DMS79 (cell line): ENCODE data around the gene ANO3.

Experiments
- DNase-seq: peaks from one replicate; lab custom pipeline; 2025; lab: John Stamatoyannopoulos, UW

The ANO3 gene

DNA sequence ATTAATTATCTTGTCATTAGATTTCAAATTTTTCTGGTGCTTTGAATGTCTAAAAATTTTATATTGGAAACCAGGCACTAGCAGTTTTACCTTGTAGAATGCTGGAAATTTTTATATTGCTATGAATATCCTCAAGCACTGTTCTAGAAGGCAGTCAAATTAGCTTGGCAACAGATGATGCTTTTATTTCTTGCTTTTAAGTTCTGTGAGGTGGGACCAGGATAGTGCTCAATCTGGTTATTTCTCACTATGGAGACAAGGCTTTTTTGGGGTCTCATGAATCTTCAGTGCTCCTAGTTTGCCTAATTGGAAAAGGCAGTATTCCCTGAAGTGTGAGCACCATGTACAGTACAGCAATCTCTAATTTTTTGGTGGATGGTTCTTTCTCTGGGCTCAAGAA lies 27.1 kb downstream of the ANO3 start:
- DNase-seq, result no peak

DNA sequence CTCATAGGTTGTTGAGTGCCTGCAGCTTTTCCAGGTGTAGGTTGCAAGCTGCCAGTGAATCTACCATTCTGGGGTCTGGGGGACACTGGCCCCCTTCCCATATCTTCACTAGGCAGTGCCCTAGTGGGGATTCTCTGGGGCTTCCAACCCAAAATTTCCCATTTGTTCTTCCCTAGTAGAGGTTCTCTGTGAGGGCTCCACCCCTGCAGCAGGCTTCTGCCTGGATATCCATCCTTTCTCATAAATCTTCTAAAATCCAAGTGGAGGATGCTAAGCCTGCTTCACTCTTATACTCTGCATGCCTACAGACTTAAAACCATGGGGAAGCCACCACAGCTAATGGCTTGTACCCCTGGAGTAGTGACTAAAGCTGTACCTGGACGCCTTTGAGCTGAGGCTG lies 33.4 kb downstream of the ANO3 start:
- no peak for DNase-seq

- DNase-seq, result no peak
Measured at GRCh38 chr11:26377619-26378018, 45.7 kb downstream of the ANO3 start.

DNA sequence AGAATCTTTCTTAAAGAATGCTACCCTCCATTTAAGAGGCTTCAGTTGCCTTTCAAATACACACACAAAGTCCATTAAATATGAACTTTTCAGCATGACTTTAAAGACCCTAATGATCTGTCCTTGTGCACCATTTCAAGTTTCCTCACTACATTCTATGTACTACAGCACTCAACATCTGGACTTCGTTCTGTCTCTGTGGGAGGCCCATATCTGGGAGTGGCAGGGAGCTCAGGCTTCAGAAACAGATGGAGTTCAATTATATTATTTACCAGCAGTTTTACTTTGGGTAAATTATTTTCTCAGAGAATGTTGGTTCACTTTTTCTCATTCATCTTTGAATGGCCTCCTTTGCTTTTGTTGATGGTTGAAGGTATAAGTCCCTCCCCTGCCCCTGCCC lies 67.4 kb downstream of the ANO3 start:
- no peak for DNase-seq

DNA sequence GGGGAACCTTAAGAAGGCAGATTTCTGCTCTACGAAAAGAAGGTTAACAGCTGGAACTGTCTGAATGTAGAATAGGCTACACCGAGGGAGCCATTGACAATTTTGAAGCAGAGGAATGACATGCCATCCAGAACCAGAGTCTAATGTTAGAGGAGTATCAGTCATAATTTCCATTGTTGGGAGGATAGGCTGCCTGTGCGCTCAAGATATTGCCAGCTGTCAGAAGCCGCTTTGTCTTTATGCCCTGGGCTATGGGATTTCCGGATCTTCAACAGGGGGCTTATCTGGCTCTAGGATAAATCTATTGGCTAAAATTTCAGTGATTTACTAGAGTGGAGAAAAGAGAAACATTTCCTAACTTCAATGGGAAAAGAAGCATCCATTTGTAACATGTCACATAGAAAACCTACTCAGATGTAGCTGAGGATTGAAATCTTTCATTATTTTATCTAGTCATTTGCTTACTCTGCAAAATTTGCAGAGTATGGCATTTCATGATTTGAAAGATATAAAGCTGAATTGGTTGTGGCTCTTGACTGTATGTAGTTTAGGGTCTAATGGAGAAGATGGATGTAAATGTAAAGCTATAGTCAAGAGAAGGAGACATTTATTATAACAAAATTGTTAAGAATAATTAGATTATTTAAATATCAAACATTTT lies 78.9 kb downstream of the ANO3 start:
- DNase-seq, result no peak

DNA sequence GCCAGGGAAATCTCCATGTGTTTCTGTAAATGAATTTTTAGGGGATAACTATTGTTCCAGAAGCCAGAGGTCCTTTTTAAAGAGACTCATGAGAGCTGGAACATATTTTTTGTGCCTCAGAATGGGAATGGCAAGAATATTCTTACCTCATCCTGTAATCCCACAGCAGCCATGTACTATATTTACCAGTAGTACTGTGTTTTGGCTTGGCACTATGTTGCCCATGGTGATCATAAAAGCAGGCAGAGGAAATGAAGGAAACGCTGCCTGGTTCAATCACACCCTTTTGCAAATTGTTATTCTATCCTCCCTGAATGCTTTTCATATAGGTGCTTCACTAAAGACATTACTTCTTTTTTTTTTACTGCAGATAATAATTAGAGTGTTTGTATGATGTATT lies 81.0 kb downstream of the ANO3 start:
- no peak for DNase-seq

GRCh38 chr11:26418386-26418912 lies 86.5 kb downstream of the ANO3 start:
- DNase-seq, result no peak

DNA sequence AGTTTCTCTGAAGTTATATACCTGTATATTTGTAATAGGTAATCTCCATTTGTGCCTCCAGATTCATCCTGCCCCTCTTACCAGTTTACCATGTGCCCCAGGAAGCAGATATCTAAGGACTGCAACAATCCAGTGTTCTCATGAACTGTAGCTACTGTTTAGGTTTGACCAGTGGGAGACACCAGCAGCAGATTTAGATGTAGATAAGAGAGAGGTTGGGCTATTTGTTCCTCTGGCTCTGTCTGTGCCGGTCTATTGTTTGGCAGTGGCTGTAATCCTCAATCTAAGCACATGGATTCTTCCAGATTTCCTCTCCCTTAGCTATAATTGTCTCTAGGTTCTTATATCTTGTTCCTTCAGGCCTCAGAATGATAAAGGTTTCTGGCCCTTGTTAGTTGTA lies 88.4 kb downstream of the ANO3 start:
- no peak for DNase-seq

- no peak for DNase-seq
Measured at GRCh38 chr11:26424255-26424654, 92.3 kb downstream of the ANO3 start.

DNA sequence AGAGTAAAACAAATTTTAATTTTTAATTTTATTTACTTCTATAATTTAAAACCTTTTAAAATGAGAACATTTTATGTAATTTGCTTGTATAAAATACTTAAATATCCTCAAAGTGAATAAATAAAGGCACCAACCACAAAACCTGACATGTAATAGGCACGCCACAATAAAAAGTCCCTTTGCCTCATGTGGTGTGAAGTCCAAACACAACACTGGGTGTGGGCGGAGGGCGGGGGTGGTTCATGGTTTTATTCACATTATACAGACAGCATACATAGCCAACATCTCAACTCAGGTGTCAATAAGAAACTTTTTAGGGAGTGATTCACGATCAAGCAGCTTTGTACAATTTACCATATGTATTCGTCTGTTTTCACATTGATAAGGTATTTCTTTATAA lies 107.9 kb downstream of the ANO3 start:
- DNase-seq, result no peak

GRCh38 chr11:26442131-26442530 lies 110.2 kb downstream of the ANO3 start:
- DNase-seq, result no peak

DNA sequence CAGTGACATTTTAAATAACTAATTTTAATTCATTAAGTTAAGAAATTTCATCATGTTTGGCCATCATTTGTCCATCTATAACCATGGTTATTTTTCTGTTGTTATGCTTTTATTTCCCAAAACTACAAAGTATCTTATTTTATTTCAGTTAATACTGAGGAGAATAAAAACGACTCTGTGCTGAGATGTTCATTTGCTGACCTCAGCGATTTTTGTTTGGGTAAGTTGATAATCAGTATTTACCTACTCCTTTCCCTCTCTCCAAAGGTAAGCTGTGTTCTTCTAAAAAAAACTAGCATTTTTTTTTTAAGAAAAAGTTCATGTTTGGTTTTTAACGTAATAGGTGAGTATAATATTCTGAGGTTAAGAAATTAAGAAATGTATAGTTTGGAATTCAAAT lies 111.7 kb downstream of the ANO3 start:
- no peak for DNase-seq

GRCh38 chr11:26457636-26458035 lies 125.7 kb downstream of the ANO3 start:
- DNase-seq, result no peak

- no peak for DNase-seq
Measured at GRCh38 chr11:26465274-26465673, 133.3 kb downstream of the ANO3 start.

- DNase-seq, result no peak
Measured at GRCh38 chr11:26467506-26467905, 135.6 kb downstream of the ANO3 start.

DNA sequence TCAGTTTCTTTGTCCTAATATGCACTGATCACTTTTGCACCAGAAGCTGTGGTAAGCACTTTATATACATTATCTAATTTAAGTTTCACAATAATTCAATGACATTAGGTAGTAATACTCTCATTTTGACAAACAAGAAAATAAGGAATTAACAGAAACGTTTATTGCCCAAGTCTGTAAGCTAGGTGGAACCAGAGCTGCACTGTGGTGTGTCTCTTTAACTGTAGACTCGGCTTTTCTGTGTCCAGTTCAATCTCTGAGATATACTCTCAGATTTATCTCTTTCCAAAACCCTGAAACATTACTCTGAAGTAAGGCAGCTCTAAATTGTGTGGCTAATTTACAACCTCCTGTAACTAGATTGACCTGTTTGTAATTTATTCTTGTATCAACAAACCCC lies 139.1 kb downstream of the ANO3 start:
- no peak for DNase-seq

DNA sequence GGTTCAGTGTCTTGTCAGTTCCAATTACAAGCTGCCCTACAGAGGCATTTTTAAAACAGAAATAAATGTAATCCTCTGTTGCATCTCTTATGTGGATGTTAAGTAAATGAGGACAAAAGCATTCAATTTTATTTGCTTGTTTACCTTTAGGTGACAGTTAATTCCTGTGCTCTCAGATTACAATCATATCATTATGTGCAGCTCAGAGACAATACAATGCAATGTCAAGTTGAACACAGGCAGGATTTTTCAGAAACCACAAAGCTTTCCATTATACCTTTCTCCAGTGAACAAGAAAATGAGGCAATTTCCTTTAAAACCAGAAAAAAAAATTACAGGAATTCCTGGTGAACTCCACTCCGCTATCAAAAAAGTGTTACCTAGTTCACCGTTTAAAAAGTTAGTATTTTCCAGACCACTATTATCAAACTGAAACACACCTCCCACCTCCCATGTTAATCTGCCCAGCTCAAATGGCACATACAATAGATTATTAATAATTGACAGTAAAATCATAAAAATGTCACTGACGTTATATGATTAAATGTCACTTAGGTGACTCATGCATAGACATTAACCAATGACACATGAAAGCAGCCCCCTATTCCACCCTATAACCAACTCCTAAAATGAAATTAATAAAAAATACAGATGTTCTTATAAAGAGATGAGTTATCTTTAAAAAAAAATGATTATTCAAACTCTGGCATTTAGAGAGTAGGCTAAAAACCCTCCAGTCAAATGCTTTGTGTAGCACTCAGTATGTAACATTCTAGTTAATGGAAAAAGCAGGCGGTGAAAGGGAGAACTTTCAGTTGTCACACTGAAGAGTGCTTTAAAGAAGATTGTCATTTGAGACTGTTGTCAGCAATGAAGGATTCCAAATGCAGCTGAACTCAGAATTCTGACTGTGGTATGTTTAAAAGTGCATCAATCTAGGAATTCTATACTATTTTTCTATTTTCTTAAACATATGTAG lies 141.6 kb downstream of the ANO3 start:
- no peak for DNase-seq

GRCh38 chr11:26474401-26474800 lies 142.5 kb downstream of the ANO3 start:
- DNase-seq, result no peak

GRCh38 chr11:26477396-26477795 lies 145.5 kb downstream of the ANO3 start:
- no peak for DNase-seq

DNA sequence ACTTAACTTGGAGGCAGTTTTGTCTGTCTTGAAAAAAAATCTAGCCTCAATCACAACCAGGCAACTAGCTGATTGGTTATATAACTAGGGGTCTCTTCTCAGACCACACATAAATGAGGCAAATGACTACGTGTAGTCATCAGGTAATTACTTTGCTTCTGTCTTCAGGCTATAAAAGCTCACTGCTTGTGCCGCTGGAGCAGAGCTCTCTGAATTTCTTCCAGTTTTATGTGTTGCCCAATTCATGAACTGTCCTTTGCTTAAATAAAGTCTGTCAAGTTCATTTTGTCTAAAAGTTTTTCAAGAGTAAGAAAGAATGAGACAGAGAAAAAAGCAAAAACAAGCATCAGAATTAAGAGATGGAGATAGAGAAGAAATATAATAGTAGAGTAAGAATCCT lies 146.8 kb downstream of the ANO3 start:
- no peak for DNase-seq

DNA sequence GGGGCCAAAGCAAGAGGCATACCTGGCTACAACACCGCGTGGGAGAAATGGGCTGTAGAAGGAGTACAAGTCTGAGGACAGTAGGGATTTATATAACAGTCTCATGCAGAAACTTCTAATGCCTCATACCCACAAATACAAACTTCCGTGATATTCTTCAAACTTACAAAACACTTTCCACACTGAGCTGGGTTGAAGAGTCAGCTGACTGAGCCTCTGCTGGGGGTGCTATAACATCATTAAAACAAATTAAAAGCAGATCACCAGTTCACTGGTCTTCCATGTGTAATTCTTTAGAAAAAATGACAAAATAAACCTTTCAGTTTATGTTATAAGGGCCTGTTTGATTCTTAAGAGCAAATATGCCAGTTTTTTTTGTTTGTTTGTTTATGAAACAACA lies 148.1 kb downstream of the ANO3 start:
- DNase-seq, result no peak

DNA sequence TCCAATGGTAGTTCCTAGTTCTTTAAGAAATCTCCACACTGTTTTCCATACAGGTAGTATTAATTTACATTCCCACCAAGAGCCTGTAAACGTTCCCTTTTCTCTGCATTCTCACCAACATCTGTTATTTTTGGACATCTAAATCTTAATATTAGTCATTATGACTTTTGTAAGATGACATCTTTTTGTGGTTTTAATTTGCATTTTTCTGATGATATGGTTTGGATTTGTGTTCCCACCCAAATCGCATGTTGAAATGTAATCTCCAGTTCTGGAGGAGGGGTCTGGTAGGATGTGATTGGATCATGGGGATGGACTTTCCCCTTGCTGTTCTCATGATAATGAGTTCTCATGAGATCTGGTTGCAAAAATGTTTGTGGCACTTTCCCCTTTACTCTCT lies 151.2 kb downstream of the ANO3 start:
- no peak for DNase-seq

DNA sequence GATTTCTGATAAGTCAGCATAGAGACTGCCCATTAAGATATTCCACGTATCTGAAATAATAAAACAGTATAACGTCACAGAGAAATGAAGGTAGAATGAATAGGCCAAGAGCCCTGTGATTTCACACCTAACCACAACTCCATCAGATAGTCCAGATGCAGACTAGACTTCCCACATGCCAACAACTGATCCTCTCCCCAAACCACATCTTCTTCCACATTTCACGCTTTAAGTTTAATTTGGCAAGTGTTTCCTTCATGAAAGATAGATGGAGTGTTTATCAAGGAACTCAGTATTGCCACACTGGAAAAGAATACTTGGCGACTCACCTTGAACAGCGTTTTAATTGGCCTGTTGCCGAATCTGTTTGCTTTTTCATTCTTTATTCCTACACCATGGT lies 158.6 kb downstream of the ANO3 start:
- no peak for DNase-seq
